Neural cell (in vitro differentiated cells): ENCODE data around the gene MCM3AP. TPM values are rescaled to one million over a fixed set of nuclear protein-coding genes. Genes with fewer than 3 reads are reported as not detected.

ENCODE experiments used
- H2AFZ ChIP-seq: fragments of 200-600, 300-800 bp; sonication (generic), shearing (Covaris generic); 2 replicates; pipeline ENCODE4 v1.6.0; 2014; ENCODE audit warnings: low read depth, mild to moderate bottlenecking, antibody characterized with exemption, low read length, moderate library complexity
- H3F3A ChIP-seq: fragments of 200-600 bp; shearing (Covaris generic); 2 replicates; pipeline ENCODE4 v1.6.1; 2016; ENCODE audit warnings: mild to moderate bottlenecking, moderate library complexity, mixed read lengths, antibody characterized with exemption, low read length; ENCODE audit not compliant: insufficient read depth, poor library complexity, severe bottlenecking
- H3K27ac ChIP-seq: fragments of 200-600, 300-800 bp; sonication (generic), shearing (Covaris generic); 2 replicates; pipeline ENCODE4 v1.5.1; 2014; ENCODE audit warnings: mild to moderate bottlenecking, low read length, moderate library complexity
- H3K27me3 ChIP-seq: fragments of 300-800, 200-600 bp; sonication (generic), shearing (Covaris generic); 2 replicates; pipeline ENCODE4 v1.6.0; 2014; ENCODE audit warnings: mild to moderate bottlenecking, low read depth, low read length, moderate library complexity; ENCODE audit not compliant: insufficient read depth
- H3K36me3 ChIP-seq: fragments of 300-800, 200-600 bp; sonication (generic), shearing (Covaris generic); 2 replicates; pipeline ENCODE4 v1.5.1; 2014; ENCODE audit warnings: mild to moderate bottlenecking, antibody characterized with exemption, low read length, moderate library complexity; ENCODE audit not compliant: insufficient read depth
- H3K4me2 ChIP-seq: fragments of 300-800, 200-600 bp; sonication (generic), shearing (Covaris generic); 2 replicates; pipeline ENCODE4 v1.6.0; 2014; ENCODE audit warnings: mild to moderate bottlenecking, low read length
- H3K4me3 ChIP-seq: fragments of 300-800, 200-600 bp; sonication (generic), shearing (Covaris generic); 2 replicates; pipeline ENCODE4 v1.5.1; 2014; ENCODE audit warnings: mild to moderate bottlenecking, low read length, moderate library complexity
- H3K79me2 ChIP-seq: fragments of 200-600 bp; shearing (Covaris generic); replicated peaks from 2 replicates; pipeline ENCODE4 v1.6.0; 2014; ENCODE audit warnings: mild to moderate bottlenecking, low read length, moderate library complexity; ENCODE audit not compliant: insufficient read depth
- H3K9ac ChIP-seq: fragments of 300-800, 200-600 bp; sonication (generic), shearing (Covaris generic); 2 replicates; pipeline ENCODE4 v1.6.1; 2016; ENCODE audit warnings: mild to moderate bottlenecking, low read length, mixed read lengths
- H3K9me2 ChIP-seq: fragments of 200-600 bp; shearing (Covaris generic); 2 replicates; pipeline ENCODE4 v1.6.1; 2016; ENCODE audit warnings: mild to moderate bottlenecking, low read length, mixed read lengths; ENCODE audit not compliant: insufficient read depth
- H3K9me3 ChIP-seq: fragments of 200-600, 300-800 bp; sonication (generic), shearing (Covaris generic); 2 replicates; pipeline ENCODE4 v1.6.1; 2016; ENCODE audit warnings: mild to moderate bottlenecking, mixed run types, low read length, moderate library complexity, mixed read lengths
- H4K20me1 ChIP-seq: fragments of 200-600 bp; shearing (Covaris generic); 2 replicates; pipeline ENCODE4 v1.6.1; 2016; ENCODE audit warnings: mild to moderate bottlenecking, mixed run types; ENCODE audit not compliant: insufficient read depth
- EP300 ChIP-seq: fragments of 450-650 bp; conservative IDR thresholded peaks from 2 replicates; pipeline ENCODE4 v1.6.1; 2014; ENCODE audit warnings: antibody characterized with exemption, mild to moderate bottlenecking, moderate library complexity; ENCODE audit not compliant: poor library complexity, severe bottlenecking
- EZH2 ChIP-seq: fragments of 200-600, 300-800 bp; shearing (Covaris generic), sonication (generic); IDR thresholded peaks from 2 replicates; pipeline ENCODE4 v1.6.1; 2014; ENCODE audit warnings: antibody characterized with exemption, low read length, borderline replicate concordance, mild to moderate bottlenecking; ENCODE audit not compliant: insufficient read depth, poor library complexity, severe bottlenecking
- MXI1 ChIP-seq: fragments of 450-650 bp; conservative IDR thresholded peaks from 2 replicates; pipeline ENCODE4 v1.6.1; 2014; ENCODE audit warnings: antibody characterized with exemption, mild to moderate bottlenecking; ENCODE audit not compliant: poor library complexity, severe bottlenecking
- POLR2AphosphoS5 ChIP-seq: IDR thresholded peaks from 2 replicates; pipeline ENCODE4 v1.6.1; 2012
- RAD21 ChIP-seq: fragments of 450-650 bp; conservative IDR thresholded peaks from 2 replicates; pipeline ENCODE4 v1.6.1; 2014; ENCODE audit warnings: antibody characterized with exemption, mild to moderate bottlenecking, moderate library complexity
- SMC3 ChIP-seq: fragments of 450-650 bp; conservative IDR thresholded peaks from 2 replicates; pipeline ENCODE4 v1.6.1; 2014; ENCODE audit warnings: antibody characterized with exemption, mild to moderate bottlenecking, moderate library complexity; ENCODE audit not compliant: poor library complexity
- TAF1 ChIP-seq: IDR thresholded peaks from 2 replicates; pipeline ENCODE4 v1.6.1; 2012; ENCODE audit warnings: low read depth
- polyA plus RNA-seq: library from polyadenylated mRNA; depleted of rRNA; stranded (reverse); fragments of >200 nt; gene quantifications from 2 replicates; pipeline ENCODE4 v1.2.3, GENCODE V29; 2014
- TF ChIP-seq, protein P1 (sequence below): fragments of 450-650 bp; IDR thresholded peaks from 2 replicates; pipeline ENCODE4 v1.5.1; 2014; ENCODE audit warnings: antibody characterized with exemption, mild to moderate bottlenecking, moderate library complexity; ENCODE audit not compliant: poor library complexity, severe bottlenecking
- TF ChIP-seq, protein P2 (sequence below): IDR thresholded peaks from 2 replicates; pipeline ENCODE4 v1.6.1; 2012; ENCODE audit warnings: borderline replicate concordance

The MCM3AP gene
- polyA plus RNA-seq, 1 donor from 2014 or later = 74.2 TPM

DNA sequence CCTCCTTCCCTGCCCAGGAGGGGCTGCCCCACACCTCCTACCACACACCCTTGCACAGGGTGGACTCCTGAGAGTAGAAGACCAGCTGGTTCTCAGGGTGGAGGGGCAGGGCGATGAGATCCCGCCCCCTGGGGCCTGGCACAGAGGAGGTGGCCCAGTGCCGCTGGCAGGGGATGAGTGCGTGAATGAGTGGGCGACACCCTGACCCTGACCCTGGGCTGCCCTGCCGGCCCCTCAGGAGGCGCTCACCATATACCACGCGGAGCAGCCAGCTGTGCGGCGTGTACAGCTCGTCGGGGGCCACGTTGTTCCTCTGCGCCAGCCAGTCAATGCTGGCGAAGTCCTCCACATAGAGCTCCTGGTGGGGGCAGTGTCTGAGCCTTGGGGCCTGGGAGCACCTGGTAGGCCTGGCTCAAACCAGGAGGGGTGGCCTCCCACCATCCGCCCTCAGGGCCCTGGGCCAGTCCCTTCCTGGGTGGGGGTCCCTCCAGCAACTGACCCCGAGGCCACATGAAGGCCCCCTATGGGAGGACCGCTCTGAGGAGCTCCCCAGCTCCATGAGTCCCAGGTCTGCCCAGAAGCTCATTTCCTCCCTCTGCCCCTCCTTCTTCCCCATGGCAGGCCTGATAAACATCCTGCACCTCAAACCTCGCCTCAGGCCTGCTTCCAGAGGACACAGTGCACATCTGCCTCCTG lies 69.8 kb downstream of the MCM3AP start:
- TF ChIP-seq, protein P1, sequence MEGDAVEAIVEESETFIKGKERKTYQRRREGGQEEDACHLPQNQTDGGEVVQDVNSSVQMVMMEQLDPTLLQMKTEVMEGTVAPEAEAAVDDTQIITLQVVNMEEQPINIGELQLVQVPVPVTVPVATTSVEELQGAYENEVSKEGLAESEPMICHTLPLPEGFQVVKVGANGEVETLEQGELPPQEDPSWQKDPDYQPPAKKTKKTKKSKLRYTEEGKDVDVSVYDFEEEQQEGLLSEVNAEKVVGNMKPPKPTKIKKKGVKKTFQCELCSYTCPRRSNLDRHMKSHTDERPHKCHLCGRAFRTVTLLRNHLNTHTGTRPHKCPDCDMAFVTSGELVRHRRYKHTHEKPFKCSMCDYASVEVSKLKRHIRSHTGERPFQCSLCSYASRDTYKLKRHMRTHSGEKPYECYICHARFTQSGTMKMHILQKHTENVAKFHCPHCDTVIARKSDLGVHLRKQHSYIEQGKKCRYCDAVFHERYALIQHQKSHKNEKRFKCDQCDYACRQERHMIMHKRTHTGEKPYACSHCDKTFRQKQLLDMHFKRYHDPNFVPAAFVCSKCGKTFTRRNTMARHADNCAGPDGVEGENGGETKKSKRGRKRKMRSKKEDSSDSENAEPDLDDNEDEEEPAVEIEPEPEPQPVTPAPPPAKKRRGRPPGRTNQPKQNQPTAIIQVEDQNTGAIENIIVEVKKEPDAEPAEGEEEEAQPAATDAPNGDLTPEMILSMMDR = no peak
- TF ChIP-seq EP300 = no peak
- no peak for TF ChIP-seq EZH2
- no peak for TF ChIP-seq MXI1
- TF ChIP-seq TAF1 = no peak
- no peak for TF ChIP-seq SMC3
- TF ChIP-seq, protein P2, sequence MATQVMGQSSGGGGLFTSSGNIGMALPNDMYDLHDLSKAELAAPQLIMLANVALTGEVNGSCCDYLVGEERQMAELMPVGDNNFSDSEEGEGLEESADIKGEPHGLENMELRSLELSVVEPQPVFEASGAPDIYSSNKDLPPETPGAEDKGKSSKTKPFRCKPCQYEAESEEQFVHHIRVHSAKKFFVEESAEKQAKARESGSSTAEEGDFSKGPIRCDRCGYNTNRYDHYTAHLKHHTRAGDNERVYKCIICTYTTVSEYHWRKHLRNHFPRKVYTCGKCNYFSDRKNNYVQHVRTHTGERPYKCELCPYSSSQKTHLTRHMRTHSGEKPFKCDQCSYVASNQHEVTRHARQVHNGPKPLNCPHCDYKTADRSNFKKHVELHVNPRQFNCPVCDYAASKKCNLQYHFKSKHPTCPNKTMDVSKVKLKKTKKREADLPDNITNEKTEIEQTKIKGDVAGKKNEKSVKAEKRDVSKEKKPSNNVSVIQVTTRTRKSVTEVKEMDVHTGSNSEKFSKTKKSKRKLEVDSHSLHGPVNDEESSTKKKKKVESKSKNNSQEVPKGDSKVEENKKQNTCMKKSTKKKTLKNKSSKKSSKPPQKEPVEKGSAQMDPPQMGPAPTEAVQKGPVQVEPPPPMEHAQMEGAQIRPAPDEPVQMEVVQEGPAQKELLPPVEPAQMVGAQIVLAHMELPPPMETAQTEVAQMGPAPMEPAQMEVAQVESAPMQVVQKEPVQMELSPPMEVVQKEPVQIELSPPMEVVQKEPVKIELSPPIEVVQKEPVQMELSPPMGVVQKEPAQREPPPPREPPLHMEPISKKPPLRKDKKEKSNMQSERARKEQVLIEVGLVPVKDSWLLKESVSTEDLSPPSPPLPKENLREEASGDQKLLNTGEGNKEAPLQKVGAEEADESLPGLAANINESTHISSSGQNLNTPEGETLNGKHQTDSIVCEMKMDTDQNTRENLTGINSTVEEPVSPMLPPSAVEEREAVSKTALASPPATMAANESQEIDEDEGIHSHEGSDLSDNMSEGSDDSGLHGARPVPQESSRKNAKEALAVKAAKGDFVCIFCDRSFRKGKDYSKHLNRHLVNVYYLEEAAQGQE = no peak
- TF ChIP-seq RAD21 = no peak
- TF ChIP-seq POLR2AphosphoS5 = no peak
- no peaks in the 10 kb centered on the region for H3K36me3 ChIP-seq
- no peaks in the 10 kb centered on the region for H4K20me1 ChIP-seq

DNA sequence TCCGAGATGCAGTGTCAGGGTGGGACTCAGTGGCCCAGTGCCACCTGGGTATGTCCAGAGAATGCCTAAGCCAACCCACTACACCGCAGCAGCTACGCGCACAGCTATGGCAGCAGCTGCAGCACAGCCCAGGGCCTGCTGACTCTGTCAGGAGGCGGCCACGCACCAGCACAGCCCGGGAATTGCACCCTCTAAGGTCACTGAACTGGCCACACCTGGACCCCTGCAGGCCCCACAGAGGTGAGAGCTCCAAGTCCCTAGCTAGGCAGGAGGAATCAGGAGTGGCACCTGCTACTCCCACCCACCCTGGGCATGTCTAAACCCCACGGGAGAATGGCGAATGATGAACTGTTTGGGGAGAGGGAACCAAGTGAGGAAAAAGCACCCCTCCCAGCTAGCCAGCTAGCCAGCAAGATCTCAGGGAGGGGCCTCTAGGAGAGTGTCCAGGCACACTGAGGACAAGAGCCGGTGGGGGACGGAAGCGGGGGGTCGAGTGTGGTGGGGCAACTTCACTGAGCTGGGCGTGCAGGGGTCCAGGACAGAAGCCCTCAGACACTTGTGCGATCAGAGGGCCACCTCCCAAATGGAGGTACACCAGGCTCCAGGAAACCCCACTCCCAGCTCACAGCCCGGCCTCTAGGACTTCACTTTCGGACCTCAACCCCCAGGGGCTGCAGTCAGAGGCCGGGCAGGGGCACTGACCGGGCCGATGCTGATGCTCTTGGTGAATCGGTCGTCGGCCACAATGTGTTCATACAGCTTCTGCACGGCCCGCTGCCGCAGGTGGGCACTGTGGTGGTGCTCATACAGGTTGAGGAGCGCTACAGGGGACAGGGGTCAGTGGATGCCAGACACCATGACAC lies 70.7 kb downstream of the MCM3AP start:
- Histone ChIP-seq H2AFZ (no peak overlapping the region), H3K79me2 (peaks cover 4% of the 10 kb centered on the region), H3K9me3 (no peaks in the 10 kb centered on the region), H3K27me3 (no peaks in the 10 kb centered on the region), H3K4me3 (no peak overlapping the region), H3F3A (no peaks in the 10 kb centered on the region), H4K20me1 (no peaks in the 10 kb centered on the region), H3K4me2 (no peak overlapping the region), H3K27ac (no peak overlapping the region), H3K9ac (no peak overlapping the region), H3K36me3 (no peaks in the 10 kb centered on the region), H3K9me2 (no peaks in the 10 kb centered on the region)
- TF ChIP-seq POLR2AphosphoS5 = no peak
- no peak for TF ChIP-seq TAF1
- TF ChIP-seq, protein P2 = no peak
- TF ChIP-seq EZH2 = no peak
- TF ChIP-seq, protein P1 = no peak
- TF ChIP-seq EP300 = no peak
- TF ChIP-seq MXI1 = no peak
- TF ChIP-seq RAD21 = no peak
- TF ChIP-seq SMC3 = no peak

More for the DNA sequence above, 69.8 kb downstream of the MCM3AP start:
- no peak overlapping the region for H3K27ac ChIP-seq
- H3K79me2 ChIP-seq = peaks cover 4% of the 10 kb centered on the region
- H3K4me3 ChIP-seq = no peak overlapping the region
- H2AFZ ChIP-seq = no peak overlapping the region
- H3K9me3 ChIP-seq = no peaks in the 10 kb centered on the region
- no peak overlapping the region for H3K9ac ChIP-seq
- no peaks in the 10 kb centered on the region for H3F3A ChIP-seq
- H3K27me3 ChIP-seq = no peaks in the 10 kb centered on the region
- no peak overlapping the region for H3K4me2 ChIP-seq
- no peaks in the 10 kb centered on the region for H3K9me2 ChIP-seq
